ENCODE data around the gene DSCAM. TPM values are rescaled to one million over a fixed set of nuclear protein-coding genes. Genes with fewer than 3 reads are reported as not detected.
A peak's percentile ranks its signal among the peaks of the same experiment; 100 is the strongest.

DSCAM gene
- total RNA-seq, 2 donors from 2014 or later, result not detected

DNA sequence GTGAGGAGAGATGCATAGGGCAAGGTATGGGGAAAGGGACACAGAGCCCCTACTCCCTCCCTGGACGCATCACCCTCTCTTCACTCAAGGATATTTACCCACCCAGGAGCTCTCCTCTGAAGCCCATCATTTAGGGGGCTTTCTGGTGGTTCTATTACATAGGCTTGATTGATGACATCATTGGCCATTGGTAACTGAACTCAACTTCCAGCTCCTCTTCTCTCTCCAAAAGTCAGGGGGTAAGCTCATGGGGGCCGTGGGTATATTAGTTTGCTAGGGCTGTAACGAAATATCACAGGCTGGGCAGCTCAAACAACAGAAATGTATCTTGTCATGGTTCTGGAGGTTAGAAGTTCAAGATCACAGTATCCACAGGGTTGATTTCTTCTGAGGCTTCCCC is 110.8 kb downstream of the DSCAM start:
- H3K4me3 Mint-ChIP-seq, result no peak overlapping the region
- H3K4me1 Mint-ChIP-seq (ENCODE audit: low read depth), result no peaks in the 10 kb centered on the region
- ATAC-seq (replicated peaks in 1 of 2) (no peak), DNase-seq (no peak)
- no peak overlapping the region for H3K27ac Mint-ChIP-seq
- peaks cover 0 to 2% of the 10 kb centered on the region in 2 donors for H3K36me3 Mint-ChIP-seq (ENCODE audit: insufficient read depth in 2 of 2)
- no peaks in the 10 kb centered on the region for H3K27me3 Mint-ChIP-seq (ENCODE audit: low read depth)
- no peaks in the 10 kb centered on the region for H3K9me3 Mint-ChIP-seq

DNA sequence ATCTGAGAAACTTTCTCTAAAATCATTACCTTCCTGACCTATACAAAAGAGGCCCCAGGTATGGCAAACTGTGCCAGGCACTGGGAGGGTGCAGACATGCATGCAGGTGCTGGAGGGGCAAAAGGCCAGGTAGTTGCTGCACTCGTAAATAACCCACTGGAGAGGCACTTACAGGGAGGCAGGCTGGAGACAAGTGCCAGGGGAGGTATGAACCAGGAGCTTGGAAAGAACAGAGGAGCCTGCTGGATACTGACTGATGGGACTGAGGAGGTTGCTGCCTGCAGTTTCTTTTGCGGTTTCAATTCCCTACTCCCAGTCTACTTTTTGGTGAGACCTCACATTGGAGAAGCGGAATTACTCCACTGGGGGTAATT is 113.9 kb downstream of the DSCAM start:
- H3K9me3 Mint-ChIP-seq, result no peaks in the 10 kb centered on the region
- no peak overlapping the region for H3K4me3 Mint-ChIP-seq
- no peak overlapping the region for H3K27ac Mint-ChIP-seq
- H3K36me3 Mint-ChIP-seq (ENCODE audit: insufficient read depth in 2 of 2), result no peaks in the 10 kb centered on the region
- ATAC-seq (replicated peaks in 1 of 2), result no peak
- no peak for DNase-seq
- H3K27me3 Mint-ChIP-seq (ENCODE audit: low read depth), result no peaks in the 10 kb centered on the region
- no peaks in the 10 kb centered on the region for H3K4me1 Mint-ChIP-seq (ENCODE audit: low read depth)

DNA sequence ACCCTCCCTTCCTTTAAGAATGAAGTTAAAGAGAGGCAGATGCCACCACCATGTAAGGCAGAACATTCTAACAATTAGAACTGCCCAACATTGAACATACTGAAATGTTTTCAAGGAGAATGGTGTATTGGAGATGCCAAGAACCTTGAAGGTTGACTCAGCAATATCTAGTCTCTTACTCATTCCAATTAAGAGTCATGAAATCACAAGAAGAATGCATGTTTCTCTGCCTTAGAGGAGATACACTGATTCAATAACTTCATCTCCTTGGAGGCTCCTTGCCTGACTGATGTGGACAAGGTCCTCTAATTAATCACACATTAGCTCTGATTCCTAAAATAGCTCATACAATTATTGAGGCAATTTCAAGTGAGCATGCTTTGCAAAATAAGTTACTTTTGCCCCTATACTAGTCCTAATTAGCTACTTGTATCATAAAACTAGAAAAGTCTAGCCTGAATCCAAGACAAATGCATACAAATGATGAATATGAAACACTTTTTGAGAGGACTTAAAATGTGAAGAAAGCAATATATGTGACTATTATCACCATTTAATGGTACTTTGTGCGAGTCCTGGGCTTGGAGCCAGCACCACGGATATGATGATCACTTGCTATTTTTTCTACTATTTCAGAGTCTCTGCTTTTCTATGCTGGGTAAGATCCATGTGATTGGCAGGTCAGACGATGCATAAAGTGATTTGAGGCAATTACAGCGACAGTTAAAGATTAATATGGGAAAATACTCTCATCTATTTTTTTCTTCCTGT is 114.5 kb downstream of the DSCAM start:
- Mint-ChIP-seq H3K4me3 (no peak overlapping the region), H3K27me3 (ENCODE audit: low read depth) (no peaks in the 10 kb centered on the region), H3K9me3 (no peaks in the 10 kb centered on the region), H3K27ac (no peak overlapping the region), H3K36me3 (ENCODE audit: insufficient read depth in 2 of 2) (no peaks in the 10 kb centered on the region), H3K4me1 (ENCODE audit: low read depth) (no peaks in the 10 kb centered on the region)
- no peak for DNase-seq
- no peak for ATAC-seq (replicated peaks in 1 of 2)

DNA sequence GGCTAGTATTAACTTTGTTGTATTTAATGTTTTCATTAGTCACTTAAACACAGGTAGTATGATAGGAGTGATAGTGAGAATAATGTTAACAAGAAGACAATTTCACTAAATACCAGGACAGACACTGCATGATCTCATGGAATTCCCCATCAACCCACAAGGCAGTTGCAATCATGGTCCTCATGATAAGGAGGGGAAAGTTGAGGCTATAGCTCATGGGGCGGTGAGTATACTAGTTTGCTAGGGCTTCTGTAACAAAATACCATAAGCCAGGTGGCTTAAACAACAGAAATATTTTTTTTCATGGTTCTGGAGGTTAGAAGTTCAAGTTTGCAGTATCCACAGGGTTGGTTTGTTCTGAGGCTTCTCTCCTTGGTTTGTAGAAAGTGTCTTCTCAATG is 115.8 kb downstream of the DSCAM start:
- Mint-ChIP-seq H3K9me3 (no peaks in the 10 kb centered on the region), H3K4me3 (no peak overlapping the region), H3K27ac (no peak overlapping the region), H3K27me3 (ENCODE audit: low read depth) (no peaks in the 10 kb centered on the region), H3K4me1 (ENCODE audit: low read depth) (no peaks in the 10 kb centered on the region), H3K36me3 (ENCODE audit: insufficient read depth in 2 of 2) (no peaks in the 10 kb centered on the region)
- no peak for DNase-seq
- no peak for ATAC-seq (replicated peaks in 1 of 2)

DNA sequence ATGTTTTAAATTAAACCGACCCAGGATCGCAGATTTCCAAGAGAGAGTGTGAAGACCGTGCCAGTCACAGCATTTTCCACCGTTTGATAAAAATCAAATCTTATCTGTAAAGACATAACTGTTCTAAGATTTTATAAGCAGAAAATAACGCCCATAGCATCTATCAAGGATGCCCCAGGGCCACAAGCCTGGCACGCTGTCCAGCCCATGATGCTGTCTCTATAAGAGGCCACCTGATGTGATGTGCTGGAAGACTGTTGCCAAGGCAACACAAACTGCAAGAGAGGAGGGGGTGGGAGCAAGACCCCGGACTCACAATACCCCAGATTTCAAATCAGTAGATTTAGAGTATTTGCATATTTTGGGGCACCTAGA is 116.5 kb downstream of the DSCAM start:
- Mint-ChIP-seq H3K27me3 (ENCODE audit: low read depth) (no peaks in the 10 kb centered on the region), H3K4me1 (ENCODE audit: low read depth) (no peaks in the 10 kb centered on the region), H3K4me3 (no peak overlapping the region), H3K27ac (no peak overlapping the region), H3K36me3 (ENCODE audit: insufficient read depth in 2 of 2) (no peaks in the 10 kb centered on the region), H3K9me3 (no peaks in the 10 kb centered on the region)
- no peak for ATAC-seq (replicated peaks in 1 of 2)
- no peak for DNase-seq

DNA sequence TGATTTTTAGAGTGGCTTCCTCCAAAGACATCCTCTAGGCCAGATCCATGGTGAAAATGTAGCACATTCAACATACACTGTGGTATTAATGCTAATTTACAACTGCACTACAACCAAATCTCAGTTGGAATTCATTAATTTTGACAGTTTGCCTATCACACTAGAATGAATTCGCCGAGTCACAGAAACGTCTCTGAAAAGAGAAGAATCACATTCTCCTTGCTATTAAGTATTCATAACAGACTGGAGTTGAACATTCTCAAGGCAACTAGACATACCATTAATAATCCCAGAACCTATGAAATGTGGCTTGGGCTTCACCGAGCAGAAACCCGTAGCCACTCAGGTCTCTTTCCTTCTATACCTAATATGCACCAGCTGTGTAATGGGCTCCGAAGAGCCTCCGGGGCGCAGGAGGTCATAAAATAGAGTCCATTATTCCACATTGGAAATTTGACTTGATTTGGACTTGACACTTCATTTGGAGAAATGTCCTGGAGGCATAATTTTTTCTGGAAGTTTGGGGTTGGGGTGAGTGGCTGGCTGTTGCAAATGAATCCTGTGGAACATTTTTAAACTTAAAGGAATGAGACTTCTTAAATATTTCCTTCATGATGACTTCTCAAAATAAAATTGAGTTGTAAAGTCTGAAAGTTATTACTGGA is 117.1 kb downstream of the DSCAM start:
- H3K9me3 Mint-ChIP-seq, result no peaks in the 10 kb centered on the region
- H3K27ac Mint-ChIP-seq, result no peak overlapping the region
- ATAC-seq (replicated peaks in 1 of 2), result no peak
- no peak for DNase-seq
- H3K36me3 Mint-ChIP-seq (ENCODE audit: insufficient read depth in 2 of 2), result no peaks in the 10 kb centered on the region
- no peak overlapping the region for H3K4me3 Mint-ChIP-seq
- H3K4me1 Mint-ChIP-seq (ENCODE audit: low read depth), result no peaks in the 10 kb centered on the region
- no peaks in the 10 kb centered on the region for H3K27me3 Mint-ChIP-seq (ENCODE audit: low read depth)

DNA sequence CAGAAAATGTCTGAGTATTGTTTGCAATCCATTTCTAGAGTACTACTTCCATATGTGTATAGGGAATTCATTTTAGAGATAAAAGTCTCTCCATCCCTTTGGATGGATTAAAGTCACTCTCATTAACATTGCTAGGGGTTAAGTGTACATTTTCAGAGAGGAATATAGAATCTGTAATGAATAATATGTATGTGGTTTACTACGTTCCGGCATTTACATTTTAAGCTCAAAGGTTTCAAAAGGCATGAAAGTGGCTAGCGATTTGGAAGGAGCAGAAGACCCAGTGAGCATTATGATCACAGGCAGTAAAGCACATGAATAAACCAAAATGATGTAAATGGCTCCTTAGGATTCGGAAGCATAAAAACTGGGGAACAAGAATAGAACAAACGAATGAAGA is 123.0 kb downstream of the DSCAM start:
- Mint-ChIP-seq H3K4me3 (no peak overlapping the region), H3K9me3 (peaks cover 4 to 7% of the 10 kb centered on the region in 2 donors), H3K27ac (peak overlapping the region; percentile 17), H3K27me3 (ENCODE audit: low read depth) (no peaks in the 10 kb centered on the region), H3K36me3 (ENCODE audit: insufficient read depth in 2 of 2) (no peaks in the 10 kb centered on the region), H3K4me1 (ENCODE audit: low read depth) (no peaks in the 10 kb centered on the region)
- DNase-seq (no peak), ATAC-seq (replicated peaks in 1 of 2) (no peak)

DNA sequence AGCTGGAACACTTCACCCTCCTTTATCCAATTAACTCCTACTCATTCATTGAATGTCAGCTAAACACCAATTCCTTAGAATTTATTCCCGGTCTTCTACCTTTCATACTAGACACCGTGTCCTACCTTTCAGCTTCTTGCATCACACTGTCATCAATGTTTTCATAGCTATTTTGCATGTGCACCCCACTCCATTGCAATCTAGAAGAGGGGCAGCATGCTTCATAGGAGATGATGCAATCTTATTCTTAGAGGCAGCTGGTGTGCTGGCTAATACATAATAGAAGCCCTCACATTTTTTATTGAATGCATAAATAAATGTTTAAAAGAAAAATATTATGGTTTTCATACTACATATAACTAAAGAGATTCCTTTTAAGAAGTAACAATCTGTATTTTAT is 123.6 kb downstream of the DSCAM start:
- H3K27me3 Mint-ChIP-seq (ENCODE audit: low read depth), result no peaks in the 10 kb centered on the region
- H3K36me3 Mint-ChIP-seq (ENCODE audit: insufficient read depth in 2 of 2), result no peaks in the 10 kb centered on the region
- no peaks in the 10 kb centered on the region for H3K4me1 Mint-ChIP-seq (ENCODE audit: low read depth)
- H3K9me3 Mint-ChIP-seq, result peaks cover 4 to 7% of the 10 kb centered on the region in 2 donors
- DNase-seq (no peak), ATAC-seq (replicated peaks in 1 of 2) (no peak)
- no peak overlapping the region for H3K4me3 Mint-ChIP-seq
- no peak overlapping the region for H3K27ac Mint-ChIP-seq

DNA sequence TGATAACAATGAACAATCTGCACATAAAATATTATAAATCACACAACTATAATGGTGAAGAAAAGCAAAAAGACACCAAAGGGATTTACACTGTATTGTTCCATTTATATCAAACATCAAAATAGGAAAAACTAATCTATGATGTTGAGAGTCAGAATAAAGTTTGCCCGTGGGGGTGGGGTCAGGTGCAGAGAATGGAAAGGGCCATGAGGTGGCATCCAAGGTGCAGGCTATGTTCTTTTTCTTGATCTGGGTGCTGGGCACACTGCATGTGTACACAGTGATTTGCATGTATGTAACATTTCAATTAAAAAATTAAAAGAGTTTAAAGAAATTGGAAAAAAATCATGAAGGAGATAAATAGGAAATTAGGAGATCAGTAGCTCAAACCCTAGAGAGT is 127.3 kb downstream of the DSCAM start:
- no peak for DNase-seq
- no peak overlapping the region for H3K4me3 Mint-ChIP-seq
- peaks cover 6 to 11% of the 10 kb centered on the region in 2 donors for H3K9me3 Mint-ChIP-seq
- no peak for ATAC-seq (replicated peaks in 1 of 2)
- H3K27ac Mint-ChIP-seq, result no peak overlapping the region
- no peaks in the 10 kb centered on the region for H3K36me3 Mint-ChIP-seq (ENCODE audit: insufficient read depth in 2 of 2)
- peaks cover 4% of the 10 kb centered on the region for H3K27me3 Mint-ChIP-seq (ENCODE audit: low read depth)
- H3K4me1 Mint-ChIP-seq (ENCODE audit: low read depth), result no peaks in the 10 kb centered on the region

DNA sequence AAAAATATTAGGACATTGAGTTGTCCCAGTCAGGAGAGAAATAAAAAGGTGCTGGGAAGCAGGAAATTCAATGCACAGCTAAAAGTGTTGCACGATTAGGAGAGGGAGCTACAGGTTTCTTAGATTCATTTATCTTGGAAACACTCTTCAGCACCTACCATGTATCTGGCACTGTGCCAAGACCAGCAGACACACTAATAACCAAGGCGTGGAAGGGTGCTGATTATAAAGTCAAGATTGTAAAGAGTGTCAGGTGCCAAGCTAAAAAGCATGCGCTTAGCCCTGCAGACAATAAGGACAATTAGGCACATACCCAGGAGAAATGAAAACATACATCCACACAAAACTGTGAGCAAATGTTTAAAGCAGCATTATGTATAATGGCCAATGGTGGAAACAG is 129.9 kb downstream of the DSCAM start:
- no peak for ATAC-seq (replicated peaks in 1 of 2)
- DNase-seq, result no peak
- Mint-ChIP-seq H3K27ac (no peak overlapping the region), H3K4me1 (ENCODE audit: low read depth) (no peaks in the 10 kb centered on the region), H3K4me3 (no peak overlapping the region), H3K36me3 (ENCODE audit: insufficient read depth in 2 of 2) (no peaks in the 10 kb centered on the region), H3K9me3 (peaks cover 6 to 11% of the 10 kb centered on the region in 2 donors), H3K27me3 (ENCODE audit: low read depth) (peaks cover 4% of the 10 kb centered on the region)

DNA sequence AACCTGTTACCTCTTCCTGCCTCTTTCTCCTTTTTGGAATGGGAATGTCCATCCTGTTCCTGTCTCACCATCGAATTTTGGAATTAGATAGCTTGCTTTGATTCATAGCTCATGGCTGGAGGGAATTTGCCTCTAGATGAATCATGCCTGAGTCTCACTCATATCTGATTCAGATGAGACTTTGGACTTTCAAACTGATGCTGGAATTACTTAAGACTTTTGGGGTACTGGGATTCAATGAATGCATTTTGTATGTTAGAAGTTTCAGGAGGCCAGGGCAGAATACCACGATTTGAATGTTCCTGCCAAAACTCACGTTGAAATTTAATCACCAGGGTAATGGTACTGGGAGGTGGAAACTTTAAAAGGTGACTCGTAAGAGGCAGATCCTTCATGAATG is 132.4 kb downstream of the DSCAM start:
- ATAC-seq (replicated peaks in 1 of 2) (no peak), DNase-seq (no peak)
- Mint-ChIP-seq H3K27ac (no peak overlapping the region), H3K4me3 (no peak overlapping the region), H3K27me3 (ENCODE audit: low read depth) (peaks cover 4% of the 10 kb centered on the region), H3K36me3 (ENCODE audit: insufficient read depth in 2 of 2) (no peaks in the 10 kb centered on the region), H3K4me1 (ENCODE audit: low read depth) (no peaks in the 10 kb centered on the region), H3K9me3 (peaks cover 2 to 4% of the 10 kb centered on the region in 2 donors)

DNA sequence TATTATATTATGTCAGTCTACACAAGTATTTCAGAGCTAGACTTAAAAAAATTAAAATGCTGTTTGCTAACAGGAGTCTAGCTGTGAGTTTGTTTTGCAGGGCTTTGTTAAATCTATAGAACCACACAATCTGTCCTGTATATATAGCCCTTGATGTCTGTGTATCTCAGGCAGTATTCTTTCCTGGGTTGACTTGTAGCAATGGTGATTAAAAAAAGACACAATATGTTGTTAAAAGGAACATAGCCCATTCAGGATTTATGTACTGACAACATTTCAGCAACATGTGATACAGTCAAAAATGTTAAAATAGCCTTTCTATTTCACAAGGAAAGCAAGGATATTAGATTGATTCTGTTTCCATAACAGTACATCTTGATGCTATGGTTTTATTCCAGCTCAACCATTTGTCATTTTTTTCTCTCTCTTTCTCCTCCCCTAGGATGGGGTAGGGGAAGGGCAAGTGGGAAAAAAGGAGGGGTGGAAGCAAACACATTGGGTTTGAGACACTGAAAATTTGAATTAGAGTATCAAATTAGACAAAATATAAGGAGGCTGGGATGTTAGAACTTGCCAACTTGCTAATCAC is 139.2 kb downstream of the DSCAM start:
- DNase-seq (no peak), ATAC-seq (replicated peaks in 1 of 2) (no peak)
- Mint-ChIP-seq H3K9me3 (peaks cover 0 to 1% of the 10 kb centered on the region in 2 donors), H3K36me3 (ENCODE audit: insufficient read depth in 2 of 2) (no peaks in the 10 kb centered on the region), H3K4me3 (no peak overlapping the region), H3K4me1 (ENCODE audit: low read depth) (no peaks in the 10 kb centered on the region), H3K27ac (no peak overlapping the region), H3K27me3 (ENCODE audit: low read depth) (no peaks in the 10 kb centered on the region)

DNA sequence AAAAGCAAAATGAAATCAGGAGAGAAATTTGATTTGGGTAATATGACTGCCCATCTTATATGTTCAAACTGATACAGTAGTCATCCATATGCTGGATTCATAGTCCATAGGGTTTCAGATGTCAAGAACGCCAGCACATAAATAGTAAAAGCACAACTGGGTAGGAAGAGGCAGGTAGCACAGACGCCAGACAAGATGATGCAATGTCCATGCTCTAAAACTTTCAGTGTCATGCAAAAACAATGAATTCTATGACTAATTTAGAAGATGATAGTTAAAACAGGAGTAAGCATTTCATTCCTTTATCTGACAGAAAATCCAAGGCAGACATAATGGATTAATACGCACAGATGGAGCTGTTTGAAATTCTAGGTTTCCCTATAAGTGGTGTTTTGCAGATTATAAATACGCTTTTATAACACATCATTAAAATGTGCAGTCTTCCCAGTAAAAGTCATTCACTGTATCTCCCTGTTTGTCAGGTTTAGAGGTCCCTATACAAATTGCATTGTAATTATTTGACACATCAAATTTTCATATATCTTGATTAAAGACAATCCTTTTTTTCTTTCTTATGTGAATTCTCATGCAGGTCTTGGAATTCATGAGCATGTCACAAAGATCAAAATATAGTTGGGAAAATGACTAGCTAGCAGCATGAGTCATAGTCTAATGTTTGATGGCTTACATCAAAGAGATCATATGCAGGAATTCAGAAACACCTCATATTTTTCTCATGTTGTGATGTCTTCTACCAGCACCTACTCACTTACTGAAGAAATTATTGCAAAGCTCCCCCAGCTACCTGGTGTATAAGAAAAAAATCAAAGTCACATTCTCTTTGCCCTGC is 139.9 kb downstream of the DSCAM start:
- Mint-ChIP-seq H3K27ac (no peak overlapping the region), H3K36me3 (ENCODE audit: insufficient read depth in 2 of 2) (no peaks in the 10 kb centered on the region), H3K4me1 (ENCODE audit: low read depth) (no peaks in the 10 kb centered on the region), H3K27me3 (ENCODE audit: low read depth) (no peaks in the 10 kb centered on the region), H3K4me3 (no peak overlapping the region), H3K9me3 (peaks cover 0 to 1% of the 10 kb centered on the region in 2 donors)
- DNase-seq (no peak), ATAC-seq (replicated peaks in 1 of 2) (no peak)
